ENCODE results near the gene EXOC6B. TPM values are rescaled to one million over a fixed set of nuclear protein-coding genes. Genes with fewer than 3 reads are reported as not detected.

Gene EXOC6B
- total RNA-seq, 1 donor: 9.0 TPM

DNA sequence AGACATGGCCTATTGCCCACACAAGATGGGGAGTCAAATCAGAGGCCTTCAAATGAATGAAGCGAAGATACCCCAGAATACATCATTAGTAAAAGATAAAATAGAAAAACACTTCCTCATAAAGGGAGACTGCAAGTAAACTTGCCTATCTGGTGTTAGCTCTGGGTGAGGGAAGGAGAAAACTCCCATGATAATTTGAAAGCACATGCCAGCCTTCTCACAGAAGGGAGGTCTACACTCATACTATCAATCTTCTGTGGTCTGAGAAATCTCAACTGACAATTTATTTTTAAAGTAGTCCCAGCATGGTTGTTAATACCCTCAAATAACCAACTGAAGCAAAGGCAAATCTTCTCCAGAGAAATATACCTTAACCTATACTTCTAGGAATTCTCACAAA is 75.4 kb downstream of the EXOC6B start:
- Histone ChIP-seq H3K27me3 (ENCODE audit: insufficient read depth, low read length) (no peaks in the 10 kb centered on the region), H3K9me3 (ENCODE audit: low read depth, low read length) (no peaks in the 10 kb centered on the region), H3K4me3 (ENCODE audit: low read length) (no peak overlapping the region)

DNA sequence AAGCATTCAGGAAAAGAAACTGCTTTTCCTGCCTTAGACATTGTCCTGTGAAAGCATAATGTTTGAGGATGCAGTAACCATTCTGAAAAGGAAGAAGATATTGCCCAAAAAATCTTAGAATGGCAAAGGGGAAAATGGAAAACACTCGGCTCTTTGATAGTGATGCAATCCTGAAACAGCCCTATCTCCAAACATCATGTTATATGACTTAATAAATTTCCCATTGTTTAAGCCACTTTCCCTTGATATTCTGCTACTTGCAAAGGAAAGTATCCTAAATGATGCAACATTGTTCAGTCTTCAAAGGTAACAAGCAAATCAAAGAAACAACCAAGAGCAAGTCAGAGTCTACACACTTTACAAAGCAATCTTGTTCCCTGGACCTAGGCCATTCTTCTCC is 78.5 kb downstream of the EXOC6B start:
- no peaks in the 10 kb centered on the region for H3K4me1 ChIP-seq (ENCODE audit: insufficient read depth, low read length)
- H3K27me3 ChIP-seq (ENCODE audit: insufficient read depth, low read length): no peaks in the 10 kb centered on the region
- no peaks in the 10 kb centered on the region for H3K9me3 ChIP-seq (ENCODE audit: low read depth, low read length)
- no peak overlapping the region for H3K4me3 ChIP-seq (ENCODE audit: low read length)

More for the DNA sequence above, 75.4 kb downstream of the EXOC6B start:
- no peaks in the 10 kb centered on the region for H3K4me1 ChIP-seq (ENCODE audit: insufficient read depth, low read length)

DNA sequence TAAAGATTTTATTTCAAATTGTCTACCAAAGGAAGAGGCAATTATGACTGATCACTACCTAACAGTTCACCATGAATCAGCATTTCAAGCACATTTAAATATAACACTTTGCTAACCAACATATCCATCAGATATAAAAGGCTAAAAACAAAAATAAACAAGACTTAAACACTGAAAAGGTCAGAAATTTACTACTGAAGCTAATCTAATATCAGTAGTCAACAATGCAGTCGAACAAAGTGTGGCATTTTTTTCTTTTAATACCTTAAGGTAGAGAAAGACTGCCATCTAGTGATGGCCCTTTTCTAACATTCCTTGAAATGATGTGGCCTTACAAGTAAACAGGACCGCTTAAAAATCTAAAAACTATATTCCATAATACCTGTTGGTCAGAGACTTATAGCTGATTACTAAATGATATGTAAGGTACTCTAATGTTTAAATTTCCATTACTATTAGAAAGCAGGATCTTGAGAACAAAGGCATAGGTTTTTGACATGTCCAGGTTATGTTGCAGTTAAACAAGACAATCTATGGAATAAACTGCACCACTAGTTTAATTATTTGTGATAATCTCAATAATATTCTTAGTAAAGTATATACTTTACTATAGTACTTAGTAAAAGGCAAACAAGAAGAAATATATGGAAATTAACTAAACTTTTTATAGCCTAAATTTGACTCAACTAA is 80.0 kb downstream of the EXOC6B start:
- Histone ChIP-seq H3K4me3 (ENCODE audit: low read length) (no peak overlapping the region), H3K4me1 (ENCODE audit: insufficient read depth, low read length) (no peaks in the 10 kb centered on the region), H3K9me3 (ENCODE audit: low read depth, low read length) (no peaks in the 10 kb centered on the region), H3K27me3 (ENCODE audit: insufficient read depth, low read length) (no peaks in the 10 kb centered on the region)

GRCh38 chr2:72744049-72744448 is 81.8 kb downstream of the EXOC6B start:
- Histone ChIP-seq H3K4me3 (ENCODE audit: low read length) (no peak overlapping the region), H3K9me3 (ENCODE audit: low read depth, low read length) (no peaks in the 10 kb centered on the region), H3K4me1 (ENCODE audit: insufficient read depth, low read length) (no peaks in the 10 kb centered on the region), H3K27me3 (ENCODE audit: insufficient read depth, low read length) (no peaks in the 10 kb centered on the region)

DNA sequence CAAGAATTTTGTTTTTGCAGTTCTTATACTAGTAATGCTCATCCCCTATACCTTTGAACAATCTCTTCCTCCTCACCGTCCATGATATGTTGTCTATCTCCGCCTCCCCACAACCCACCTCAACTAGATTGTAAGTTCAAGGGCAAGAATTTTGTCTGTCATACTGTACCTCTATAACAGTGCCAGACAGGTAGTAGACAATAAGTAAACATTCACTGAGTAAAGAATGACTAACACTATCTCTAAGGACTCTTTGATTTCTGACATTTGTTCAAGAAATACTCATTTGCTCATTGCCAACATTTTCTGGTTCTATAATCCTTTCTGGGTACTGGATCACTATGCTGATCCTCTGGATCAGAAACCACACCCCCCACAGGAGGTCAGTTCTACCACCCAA is 82.4 kb downstream of the EXOC6B start:
- no peaks in the 10 kb centered on the region for H3K27me3 ChIP-seq (ENCODE audit: insufficient read depth, low read length)

DNA sequence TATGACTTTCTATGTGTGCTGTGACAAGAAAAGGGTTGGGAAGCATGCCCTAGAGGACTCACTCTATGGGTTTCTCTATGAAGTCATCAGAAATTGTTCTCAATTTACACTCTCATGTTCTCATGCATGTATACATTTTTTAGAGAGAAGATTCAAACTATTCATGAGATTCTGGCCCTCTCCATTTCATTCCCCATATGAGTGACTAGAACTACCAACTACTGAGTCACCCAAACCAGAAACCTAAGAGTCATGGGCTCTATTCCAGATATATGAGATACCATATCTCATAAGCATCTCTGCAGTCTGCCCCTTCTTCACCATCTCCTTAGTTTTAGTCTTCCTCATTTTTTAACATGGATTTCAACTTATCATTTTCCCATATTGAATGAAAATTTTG is 87.7 kb downstream of the EXOC6B start:
- Histone ChIP-seq H3K4me1 (ENCODE audit: insufficient read depth, low read length) (no peaks in the 10 kb centered on the region), H3K27me3 (ENCODE audit: insufficient read depth, low read length) (no peaks in the 10 kb centered on the region), H3K4me3 (ENCODE audit: low read length) (no peak overlapping the region), H3K9me3 (ENCODE audit: low read depth, low read length) (no peaks in the 10 kb centered on the region)

More for the DNA sequence above, 82.4 kb downstream of the EXOC6B start:
- Histone ChIP-seq H3K9me3 (ENCODE audit: low read depth, low read length) (no peaks in the 10 kb centered on the region), H3K4me1 (ENCODE audit: insufficient read depth, low read length) (no peaks in the 10 kb centered on the region), H3K4me3 (ENCODE audit: low read length) (no peak overlapping the region)

GRCh38 chr2:72734432-72734831 is 91.4 kb downstream of the EXOC6B start:
- Histone ChIP-seq H3K4me1 (ENCODE audit: insufficient read depth, low read length) (no peaks in the 10 kb centered on the region), H3K4me3 (ENCODE audit: low read length) (no peak overlapping the region), H3K27me3 (ENCODE audit: insufficient read depth, low read length) (no peaks in the 10 kb centered on the region), H3K9me3 (ENCODE audit: low read depth, low read length) (no peaks in the 10 kb centered on the region)

GRCh38 chr2:72731116-72731515 is 94.7 kb downstream of the EXOC6B start:
- no peak overlapping the region for H3K4me3 ChIP-seq (ENCODE audit: low read length)
- H3K4me1 ChIP-seq (ENCODE audit: insufficient read depth, low read length): no peaks in the 10 kb centered on the region
- no peaks in the 10 kb centered on the region for H3K27me3 ChIP-seq (ENCODE audit: insufficient read depth, low read length)
- H3K9me3 ChIP-seq (ENCODE audit: low read depth, low read length): no peaks in the 10 kb centered on the region

- no peaks in the 10 kb centered on the region for H3K27me3 ChIP-seq (ENCODE audit: insufficient read depth, low read length)
- H3K4me3 ChIP-seq (ENCODE audit: low read length): no peak overlapping the region
- no peaks in the 10 kb centered on the region for H3K4me1 ChIP-seq (ENCODE audit: insufficient read depth, low read length)
- no peaks in the 10 kb centered on the region for H3K9me3 ChIP-seq (ENCODE audit: low read depth, low read length)
Observed at GRCh38 chr2:72727356-72727755, 98.5 kb downstream of the EXOC6B start.

GRCh38 chr2:72723769-72724370 is 102.0 kb downstream of the EXOC6B start:
- H3K9me3 ChIP-seq (ENCODE audit: low read depth, low read length): no peaks in the 10 kb centered on the region
- no peaks in the 10 kb centered on the region for H3K4me1 ChIP-seq (ENCODE audit: insufficient read depth, low read length)
- no peaks in the 10 kb centered on the region for H3K27me3 ChIP-seq (ENCODE audit: insufficient read depth, low read length)
- H3K4me3 ChIP-seq (ENCODE audit: low read length): no peak overlapping the region

GRCh38 chr2:72722492-72723070 is 103.3 kb downstream of the EXOC6B start:
- no peak overlapping the region for H3K4me3 ChIP-seq (ENCODE audit: low read length)
- H3K9me3 ChIP-seq (ENCODE audit: low read depth, low read length): no peaks in the 10 kb centered on the region
- no peaks in the 10 kb centered on the region for H3K4me1 ChIP-seq (ENCODE audit: insufficient read depth, low read length)
- H3K27me3 ChIP-seq (ENCODE audit: insufficient read depth, low read length): no peaks in the 10 kb centered on the region

GRCh38 chr2:72719416-72719815 is 106.4 kb downstream of the EXOC6B start:
- no peak overlapping the region for H3K4me3 ChIP-seq (ENCODE audit: low read length)
- no peaks in the 10 kb centered on the region for H3K9me3 ChIP-seq (ENCODE audit: low read depth, low read length)
- H3K27me3 ChIP-seq (ENCODE audit: insufficient read depth, low read length): no peaks in the 10 kb centered on the region
- H3K4me1 ChIP-seq (ENCODE audit: insufficient read depth, low read length): no peaks in the 10 kb centered on the region

DNA sequence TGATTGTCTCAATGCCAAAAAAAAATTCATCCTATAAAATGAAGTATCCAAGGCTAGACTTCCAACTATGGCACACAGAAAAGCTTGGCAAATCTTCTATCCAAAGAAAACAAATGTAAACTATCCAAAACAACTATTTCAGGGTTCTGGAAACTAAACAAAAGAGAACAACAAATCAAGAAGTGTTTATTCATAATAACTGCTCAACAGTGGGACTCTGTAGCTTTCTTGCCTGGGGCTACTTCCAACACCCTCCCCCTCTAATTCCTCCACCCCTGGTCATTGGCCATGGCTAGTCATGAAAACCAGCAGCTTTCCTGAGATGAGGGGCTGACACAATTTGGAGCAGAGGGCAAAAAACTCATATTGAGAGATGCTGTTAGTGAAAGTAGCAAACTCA is 107.0 kb downstream of the EXOC6B start:
- no peaks in the 10 kb centered on the region for H3K9me3 ChIP-seq (ENCODE audit: low read depth, low read length)
- no peak overlapping the region for H3K4me3 ChIP-seq (ENCODE audit: low read length)
- no peaks in the 10 kb centered on the region for H3K27me3 ChIP-seq (ENCODE audit: insufficient read depth, low read length)
- no peaks in the 10 kb centered on the region for H3K4me1 ChIP-seq (ENCODE audit: insufficient read depth, low read length)

- H3K9me3 ChIP-seq (ENCODE audit: low read depth, low read length): no peaks in the 10 kb centered on the region
- H3K4me3 ChIP-seq (ENCODE audit: low read length): no peak overlapping the region
- no peaks in the 10 kb centered on the region for H3K27me3 ChIP-seq (ENCODE audit: insufficient read depth, low read length)
- H3K4me1 ChIP-seq (ENCODE audit: insufficient read depth, low read length): no peaks in the 10 kb centered on the region
Observed at GRCh38 chr2:72716601-72717000, 109.2 kb downstream of the EXOC6B start.

GRCh38 chr2:72713857-72714256 is 112.0 kb downstream of the EXOC6B start:
- H3K4me3 ChIP-seq (ENCODE audit: low read length): no peak overlapping the region
- no peaks in the 10 kb centered on the region for H3K9me3 ChIP-seq (ENCODE audit: low read depth, low read length)
- H3K4me1 ChIP-seq (ENCODE audit: insufficient read depth, low read length): no peaks in the 10 kb centered on the region
- H3K27me3 ChIP-seq (ENCODE audit: insufficient read depth, low read length): no peaks in the 10 kb centered on the region

DNA sequence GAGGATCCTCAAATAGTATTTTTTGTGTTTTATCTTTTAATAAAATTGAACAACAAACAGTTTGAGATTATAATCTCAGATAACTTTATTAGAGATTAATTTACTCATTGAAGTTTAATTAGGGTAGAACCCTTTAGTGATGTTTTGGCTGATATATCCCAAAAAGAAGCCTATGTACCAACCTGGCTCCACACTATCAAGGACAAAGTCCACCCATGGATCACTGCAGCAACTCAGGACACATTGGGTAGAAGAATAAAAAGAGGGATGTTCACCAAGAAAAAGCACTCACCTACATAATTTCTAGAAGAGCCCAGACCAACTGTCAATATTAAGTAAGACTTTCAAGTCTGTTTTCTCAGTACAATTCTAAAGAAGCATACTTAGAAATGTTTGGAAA is 112.9 kb downstream of the EXOC6B start:
- Histone ChIP-seq H3K9me3 (ENCODE audit: low read depth, low read length) (no peaks in the 10 kb centered on the region), H3K4me3 (ENCODE audit: low read length) (no peak overlapping the region), H3K4me1 (ENCODE audit: insufficient read depth, low read length) (no peaks in the 10 kb centered on the region), H3K27me3 (ENCODE audit: insufficient read depth, low read length) (no peaks in the 10 kb centered on the region)

Data from mononuclear cell (primary cell).